Parathyroid adenoma (tissue), 2 donors: Measurements from ENCODE around the gene DHCR7.

Source experiments
- H2AFZ ChIP-seq: fragments of 300-600 bp; sonication (generic); one replicate; pipeline ENCODE4 v1.7.0; 2017; ENCODE audit warnings: antibody characterized with exemption, mild to moderate bottlenecking
- H3K27ac ChIP-seq: fragments of 300-600 bp; sonication (generic); one replicate; pipeline ENCODE4 v1.7.0; 2017
- H3K27me3 ChIP-seq: fragments of 300-600 bp; sonication (generic); one replicate; pipeline ENCODE4 v1.7.0; 2017; ENCODE audit warnings: low read length; ENCODE audit not compliant: control insufficient read depth, insufficient read depth
- H3K36me3 ChIP-seq: fragments of 300-600 bp; sonication (generic); one replicate; pipeline ENCODE4 v1.7.0; 2017; ENCODE audit warnings: low read length; ENCODE audit not compliant: control insufficient read depth, insufficient read depth
- H3K4me1 ChIP-seq: fragments of 300-600 bp; sonication (generic); one replicate; pipeline ENCODE4 v1.7.0; 2017; ENCODE audit warnings: control low read depth
- H3K4me2 ChIP-seq: fragments of 300-600 bp; sonication (generic); one replicate; pipeline ENCODE4 v1.7.0; 2017; ENCODE audit warnings: low read length
- H3K4me3 ChIP-seq: fragments of 300-600 bp; sonication (generic); one replicate; pipeline ENCODE4 v1.7.0; 2017; ENCODE audit warnings: low read depth, low read length
- H3K79me2 ChIP-seq: fragments of 300-600 bp; sonication (generic); one replicate; pipeline ENCODE4 v1.7.0; 2017; ENCODE audit warnings: control low read depth
- H3K9ac ChIP-seq: fragments of 300-600 bp; sonication (generic); one replicate; pipeline ENCODE4 v1.7.0; 2017; ENCODE audit warnings: mild to moderate bottlenecking
- H3K9me3 ChIP-seq: fragments of 300-600 bp; sonication (generic); one replicate; pipeline ENCODE4 v1.7.0; 2017; ENCODE audit warnings: low read length; ENCODE audit not compliant: control insufficient read depth
- TF ChIP-seq, protein P1 (sequence below): fragments of 300-600 bp; sonication (generic); IDR thresholded peaks from one replicate; pipeline ENCODE4 v1.7.0; 2017; ENCODE audit warnings: antibody characterized with exemption, mild to moderate bottlenecking
- donor health status: primary hyperparathyroidism.

DHCR7 gene

DNA sequence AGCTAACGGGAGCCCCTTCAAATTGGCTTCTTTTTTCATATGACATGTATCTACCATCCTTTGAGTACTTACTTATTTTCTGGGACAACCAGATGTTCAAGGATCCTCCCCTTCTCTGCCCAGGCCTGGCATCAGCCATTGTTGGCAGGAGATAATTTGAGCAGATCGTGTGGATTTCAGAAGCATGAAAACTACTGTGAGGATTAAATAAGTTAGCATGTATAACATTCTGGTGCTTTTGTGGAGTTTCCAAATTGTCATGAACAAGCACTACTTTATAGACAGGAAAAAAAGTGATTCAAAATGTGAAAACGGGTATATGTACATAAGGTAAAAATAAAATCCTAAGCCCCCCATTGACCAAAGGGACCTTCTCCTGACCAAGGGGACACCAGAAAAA lies 2.7 kb upstream of the DHCR7 start:
- Histone ChIP-seq H3K36me3 (no peaks in the 10 kb centered on the region), H3K27me3 (no peaks in the 10 kb centered on the region), H3K4me3 (no peak overlapping the region), H2AFZ (no peak overlapping the region), H3K79me2 (peaks cover 4% of the 10 kb centered on the region), H3K9ac (no peak overlapping the region), H3K9me3 (no peaks in the 10 kb centered on the region), H3K27ac (no peak overlapping the region), H3K4me2 (no peak overlapping the region), H3K4me1 (no peaks in the 10 kb centered on the region)
- TF ChIP-seq, protein P1, sequence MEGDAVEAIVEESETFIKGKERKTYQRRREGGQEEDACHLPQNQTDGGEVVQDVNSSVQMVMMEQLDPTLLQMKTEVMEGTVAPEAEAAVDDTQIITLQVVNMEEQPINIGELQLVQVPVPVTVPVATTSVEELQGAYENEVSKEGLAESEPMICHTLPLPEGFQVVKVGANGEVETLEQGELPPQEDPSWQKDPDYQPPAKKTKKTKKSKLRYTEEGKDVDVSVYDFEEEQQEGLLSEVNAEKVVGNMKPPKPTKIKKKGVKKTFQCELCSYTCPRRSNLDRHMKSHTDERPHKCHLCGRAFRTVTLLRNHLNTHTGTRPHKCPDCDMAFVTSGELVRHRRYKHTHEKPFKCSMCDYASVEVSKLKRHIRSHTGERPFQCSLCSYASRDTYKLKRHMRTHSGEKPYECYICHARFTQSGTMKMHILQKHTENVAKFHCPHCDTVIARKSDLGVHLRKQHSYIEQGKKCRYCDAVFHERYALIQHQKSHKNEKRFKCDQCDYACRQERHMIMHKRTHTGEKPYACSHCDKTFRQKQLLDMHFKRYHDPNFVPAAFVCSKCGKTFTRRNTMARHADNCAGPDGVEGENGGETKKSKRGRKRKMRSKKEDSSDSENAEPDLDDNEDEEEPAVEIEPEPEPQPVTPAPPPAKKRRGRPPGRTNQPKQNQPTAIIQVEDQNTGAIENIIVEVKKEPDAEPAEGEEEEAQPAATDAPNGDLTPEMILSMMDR, result no peak

- H3K27ac ChIP-seq, result no peak overlapping the region
- TF ChIP-seq, protein P1, result no peak
These were observed 2.3 kb upstream of the DHCR7 start for GRCh38 chr11:71450507-71450906.

GRCh38 chr11:71449596-71449995 lies 1.4 kb upstream of the DHCR7 start:
- TF ChIP-seq, protein P1, result no peak
- H2AFZ ChIP-seq, result no peak overlapping the region
- no peaks in the 10 kb centered on the region for H3K9me3 ChIP-seq
- no peaks in the 10 kb centered on the region for H3K27me3 ChIP-seq
- no peak overlapping the region for H3K4me2 ChIP-seq
- no peaks in the 10 kb centered on the region for H3K36me3 ChIP-seq
- no peak overlapping the region for H3K9ac ChIP-seq
- no peak overlapping the region for H3K27ac ChIP-seq
- no peak overlapping the region for H3K4me3 ChIP-seq
- H3K79me2 ChIP-seq, result peaks cover 4% of the 10 kb centered on the region
- H3K4me1 ChIP-seq, result no peaks in the 10 kb centered on the region

More at GRCh38 chr11:71450507-71450906, 2.3 kb upstream of the DHCR7 start:
- no peaks in the 10 kb centered on the region for H3K9me3 ChIP-seq
- no peaks in the 10 kb centered on the region for H3K36me3 ChIP-seq
- no peak overlapping the region for H2AFZ ChIP-seq
- H3K4me1 ChIP-seq, result no peaks in the 10 kb centered on the region
- no peak overlapping the region for H3K4me3 ChIP-seq
- no peaks in the 10 kb centered on the region for H3K27me3 ChIP-seq
- no peak overlapping the region for H3K9ac ChIP-seq
- peaks cover 4% of the 10 kb centered on the region for H3K79me2 ChIP-seq
- H3K4me2 ChIP-seq, result no peak overlapping the region

- Histone ChIP-seq H2AFZ (peak overlapping the region; percentile 84), H3K4me1 (no peaks in the 10 kb centered on the region), H3K36me3 (no peaks in the 10 kb centered on the region), H3K27me3 (no peaks in the 10 kb centered on the region), H3K27ac (no peak overlapping the region), H3K79me2 (no peaks in the 10 kb centered on the region), H3K9ac (no peak overlapping the region), H3K4me3 (peak overlapping the region; percentile 83), H3K9me3 (no peaks in the 10 kb centered on the region), H3K4me2 (peak overlapping the region; percentile 89)
- TF ChIP-seq, protein P1, result no peak
These were observed 369 bp downstream of the DHCR7 start for GRCh38 chr11:71447791-71448256.

DNA sequence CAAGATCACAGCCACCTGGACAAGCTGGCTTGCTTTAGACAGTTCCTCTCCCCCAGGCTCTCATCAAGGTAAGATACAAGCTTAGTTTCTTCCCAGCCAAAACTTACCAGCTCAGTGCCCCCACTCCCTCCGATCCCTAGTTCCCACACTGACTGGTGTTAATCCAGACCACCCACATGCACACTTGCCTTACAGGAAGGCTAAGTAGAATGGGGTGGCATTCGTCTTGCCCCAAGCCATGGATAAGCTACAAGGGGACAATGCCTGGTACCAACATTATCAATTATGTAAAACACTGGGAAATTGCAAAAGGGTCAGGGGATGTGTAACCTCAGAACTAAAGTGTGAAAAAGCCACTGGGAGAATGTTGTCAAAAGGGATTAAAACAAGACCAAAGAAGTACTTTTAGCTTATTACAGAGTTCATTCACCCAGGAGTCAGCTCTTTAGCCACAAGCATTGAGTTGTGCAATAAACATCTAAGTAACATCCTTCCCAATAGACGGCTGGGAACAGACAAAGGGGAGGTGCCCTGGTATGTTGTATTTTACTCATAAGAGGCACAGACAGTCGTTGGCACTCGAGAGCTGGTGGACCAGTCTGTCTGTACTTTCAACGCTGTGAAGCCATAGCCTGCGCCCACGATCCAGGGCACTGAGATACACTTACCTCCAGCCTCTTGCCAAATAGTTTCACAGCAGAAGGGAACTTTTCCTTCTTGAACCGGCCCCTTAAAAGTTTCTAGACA lies 1.1 kb downstream of the DHCR7 start:
- TF ChIP-seq, protein P1, result no peak
- Histone ChIP-seq H3K4me3 (no peak overlapping the region), H3K9me3 (no peaks in the 10 kb centered on the region), H3K4me2 (peak overlapping the region; percentile 89), H3K36me3 (no peaks in the 10 kb centered on the region), H3K4me1 (no peaks in the 10 kb centered on the region), H3K27ac (no peak overlapping the region), H3K79me2 (no peaks in the 10 kb centered on the region), H3K9ac (no peak overlapping the region), H2AFZ (peak overlapping the region; percentile 84), H3K27me3 (no peaks in the 10 kb centered on the region)
